OCI-LY7 (cell line): ENCODE measurements around the gene SPTB.

Source experiments
- EZH2phosphoT487 ChIP-seq: fragments of 200-600 bp; sonication (generic); IDR thresholded peaks from 2 replicates; pipeline ENCODE4 v1.6.1; 2018; ENCODE audit warnings: low read depth, borderline replicate concordance, mild to moderate bottlenecking, mixed run types, antibody characterized with exemption, low read length, moderate library complexity, mixed read lengths
- TF ChIP-seq, protein P1 (sequence below): fragments of 200-600 bp; sonication (generic); conservative IDR thresholded peaks from 2 replicates; pipeline ENCODE4 v1.5.1; 2014; ENCODE audit warnings: mild to moderate bottlenecking, antibody characterized with exemption, low read length, moderate library complexity, mixed read lengths

DNA sequence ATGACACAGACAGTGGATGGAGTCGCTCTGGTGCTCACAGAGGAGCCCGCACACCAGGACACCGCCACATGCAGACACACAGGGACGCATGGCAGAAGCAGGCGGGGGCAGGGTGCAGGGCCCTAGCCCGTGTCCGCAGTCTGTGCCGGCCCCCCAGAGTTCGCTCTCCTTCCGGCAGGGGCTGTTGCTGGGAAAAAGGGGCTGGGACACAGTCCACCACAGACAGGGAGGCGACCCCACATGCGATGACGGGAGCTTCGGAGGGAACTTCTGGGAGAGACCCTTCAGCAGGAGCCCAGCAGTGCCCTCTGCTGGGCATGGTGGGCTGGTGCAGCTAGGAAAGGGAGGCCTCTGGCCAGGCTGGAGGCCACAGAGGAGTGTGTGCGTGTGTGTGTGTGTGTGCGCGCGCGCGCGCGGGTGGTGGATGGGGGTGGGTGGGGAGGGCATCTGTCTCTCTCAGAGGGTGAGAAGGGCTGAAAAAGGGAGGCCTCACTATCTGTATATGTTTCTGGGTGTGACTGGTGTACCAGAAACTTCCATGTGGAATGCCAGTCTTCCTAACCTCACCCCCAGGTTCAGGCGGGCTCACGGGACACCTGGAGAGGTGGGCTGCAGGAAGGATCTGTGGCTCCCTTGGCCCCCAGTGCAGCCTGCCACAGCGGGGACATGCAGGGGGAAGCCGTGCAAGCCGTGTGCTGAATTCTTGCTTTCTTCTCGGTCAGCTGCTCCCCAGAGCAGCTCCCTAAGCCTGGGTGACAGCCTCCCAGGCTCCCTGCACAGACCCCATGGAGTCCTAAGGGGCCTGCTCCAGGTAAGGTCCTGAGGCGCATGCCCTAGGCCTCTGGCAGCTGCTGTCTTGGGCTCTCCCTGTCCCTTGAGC, 114.8 kb downstream of the SPTB start:
- TF ChIP-seq, protein P1, sequence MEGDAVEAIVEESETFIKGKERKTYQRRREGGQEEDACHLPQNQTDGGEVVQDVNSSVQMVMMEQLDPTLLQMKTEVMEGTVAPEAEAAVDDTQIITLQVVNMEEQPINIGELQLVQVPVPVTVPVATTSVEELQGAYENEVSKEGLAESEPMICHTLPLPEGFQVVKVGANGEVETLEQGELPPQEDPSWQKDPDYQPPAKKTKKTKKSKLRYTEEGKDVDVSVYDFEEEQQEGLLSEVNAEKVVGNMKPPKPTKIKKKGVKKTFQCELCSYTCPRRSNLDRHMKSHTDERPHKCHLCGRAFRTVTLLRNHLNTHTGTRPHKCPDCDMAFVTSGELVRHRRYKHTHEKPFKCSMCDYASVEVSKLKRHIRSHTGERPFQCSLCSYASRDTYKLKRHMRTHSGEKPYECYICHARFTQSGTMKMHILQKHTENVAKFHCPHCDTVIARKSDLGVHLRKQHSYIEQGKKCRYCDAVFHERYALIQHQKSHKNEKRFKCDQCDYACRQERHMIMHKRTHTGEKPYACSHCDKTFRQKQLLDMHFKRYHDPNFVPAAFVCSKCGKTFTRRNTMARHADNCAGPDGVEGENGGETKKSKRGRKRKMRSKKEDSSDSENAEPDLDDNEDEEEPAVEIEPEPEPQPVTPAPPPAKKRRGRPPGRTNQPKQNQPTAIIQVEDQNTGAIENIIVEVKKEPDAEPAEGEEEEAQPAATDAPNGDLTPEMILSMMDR, result peak; percentile 75
- TF ChIP-seq EZH2phosphoT487, result no peak
